Limb (tissue), 2 donors: ENCODE results near the gene ELP4.

ENCODE experiments used
- DNase-seq, 2 donors: peaks; one replicate each; pipeline ENCODE4 v3.0.0-alpha.2; 2016; ENCODE audit errors: extremely low spot score in 2 of 2

Gene ELP4

DNA sequence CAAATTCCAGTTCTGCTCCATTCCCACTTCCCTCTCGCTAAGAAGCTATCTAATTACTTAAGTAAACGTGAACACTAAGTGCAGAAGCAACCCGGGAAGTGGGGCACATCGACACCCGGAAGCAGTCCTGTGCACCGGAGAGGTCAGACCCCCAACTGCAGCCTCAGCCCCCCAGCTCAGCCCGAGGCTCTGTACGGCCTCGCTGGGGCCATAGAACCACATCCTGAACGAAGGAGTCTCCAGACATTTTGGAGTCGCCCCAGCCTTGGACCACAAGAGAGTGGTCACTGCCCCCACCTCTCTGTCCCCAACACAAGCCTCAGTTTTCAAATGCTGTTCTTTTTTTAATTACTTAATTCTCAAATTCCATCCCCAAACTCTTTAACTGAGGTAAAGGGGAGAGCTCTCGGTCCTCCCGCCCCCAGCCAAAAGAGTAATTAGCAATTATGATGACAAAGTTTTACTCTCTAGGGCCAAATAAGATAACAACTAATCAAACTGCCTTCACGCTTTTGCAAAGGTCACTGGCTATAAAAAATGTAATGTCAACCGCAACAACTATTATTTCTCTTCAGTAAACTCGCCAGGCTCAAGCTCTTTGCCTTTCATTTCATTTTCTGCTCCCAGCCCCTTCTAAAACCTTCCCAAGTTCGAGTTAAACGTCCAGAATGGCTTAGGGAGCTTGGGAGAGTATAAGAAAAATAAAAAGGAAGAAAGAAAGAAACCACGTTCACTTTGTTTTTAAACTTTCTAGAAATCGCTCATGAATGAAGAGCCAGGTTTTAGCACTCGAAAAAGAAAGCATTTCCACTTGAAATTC is 299.4 kb downstream of the ELP4 start:
- DNase-seq, result peak in 1 of 2 donors; percentile 27

DNA sequence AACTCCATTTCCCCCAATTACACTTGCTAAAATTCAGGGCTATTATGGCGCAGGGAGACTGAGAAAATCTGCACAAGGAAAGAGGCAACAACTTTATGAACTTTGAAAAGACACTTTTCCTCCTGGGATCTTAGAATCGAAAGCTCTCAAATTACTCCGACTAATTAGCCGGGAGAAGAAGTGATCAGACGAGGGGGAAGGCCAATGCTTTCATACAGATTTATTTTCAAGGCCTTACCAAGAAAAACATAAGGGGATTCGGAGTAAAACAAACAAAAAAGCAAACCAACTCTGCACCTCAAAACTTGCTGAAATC is 299.9 kb downstream of the ELP4 start:
- DNase-seq, result no peak

DNA sequence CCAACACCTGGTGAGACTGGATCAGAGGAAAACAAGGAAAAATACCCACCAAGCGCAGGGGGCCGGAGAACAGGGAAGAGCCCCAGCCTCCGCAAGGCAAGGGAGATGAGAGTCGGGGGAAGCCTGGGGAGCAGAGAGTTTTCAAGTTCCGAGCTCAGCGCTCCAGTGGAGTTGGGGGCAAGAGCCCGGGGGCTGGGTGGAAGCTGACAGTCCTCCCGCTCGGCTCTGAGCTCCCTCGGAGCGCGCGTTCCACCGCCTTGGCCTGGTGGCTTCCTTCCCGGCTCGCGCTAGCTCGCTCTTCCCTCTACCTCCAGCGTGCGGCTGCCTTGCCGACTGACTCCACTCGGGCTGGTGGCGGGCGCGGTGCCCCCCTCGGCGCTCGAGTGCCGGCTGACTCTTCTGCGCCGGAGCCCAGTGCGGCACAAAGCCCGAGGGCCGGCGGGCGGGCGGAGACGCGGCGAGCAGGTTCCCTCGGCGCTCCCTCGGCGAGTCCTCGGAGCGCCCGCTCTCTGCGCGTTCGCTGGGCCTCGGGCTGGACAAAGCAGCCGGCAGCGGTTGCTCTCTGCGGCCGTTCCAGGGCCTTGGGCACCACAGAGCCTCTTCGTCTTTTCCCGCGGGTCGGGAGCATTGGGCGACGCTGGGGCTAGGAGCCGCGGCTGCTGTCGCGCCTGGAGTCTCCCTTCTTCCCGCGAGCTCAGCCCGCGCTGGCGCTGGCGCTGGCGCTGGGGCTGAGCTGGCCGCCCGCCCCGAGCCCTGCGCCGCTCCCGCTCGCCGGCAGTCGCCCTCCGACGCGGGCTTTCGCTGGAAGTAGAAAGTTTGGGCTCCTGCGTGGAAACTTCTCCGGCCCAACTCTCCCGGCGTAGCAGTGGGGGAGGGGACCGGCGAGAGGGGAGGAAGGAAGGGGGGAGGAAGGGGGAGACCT is 300.6 kb downstream of the ELP4 start:
- peak in 1 of 2 donors; percentile 78 for DNase-seq

DNA sequence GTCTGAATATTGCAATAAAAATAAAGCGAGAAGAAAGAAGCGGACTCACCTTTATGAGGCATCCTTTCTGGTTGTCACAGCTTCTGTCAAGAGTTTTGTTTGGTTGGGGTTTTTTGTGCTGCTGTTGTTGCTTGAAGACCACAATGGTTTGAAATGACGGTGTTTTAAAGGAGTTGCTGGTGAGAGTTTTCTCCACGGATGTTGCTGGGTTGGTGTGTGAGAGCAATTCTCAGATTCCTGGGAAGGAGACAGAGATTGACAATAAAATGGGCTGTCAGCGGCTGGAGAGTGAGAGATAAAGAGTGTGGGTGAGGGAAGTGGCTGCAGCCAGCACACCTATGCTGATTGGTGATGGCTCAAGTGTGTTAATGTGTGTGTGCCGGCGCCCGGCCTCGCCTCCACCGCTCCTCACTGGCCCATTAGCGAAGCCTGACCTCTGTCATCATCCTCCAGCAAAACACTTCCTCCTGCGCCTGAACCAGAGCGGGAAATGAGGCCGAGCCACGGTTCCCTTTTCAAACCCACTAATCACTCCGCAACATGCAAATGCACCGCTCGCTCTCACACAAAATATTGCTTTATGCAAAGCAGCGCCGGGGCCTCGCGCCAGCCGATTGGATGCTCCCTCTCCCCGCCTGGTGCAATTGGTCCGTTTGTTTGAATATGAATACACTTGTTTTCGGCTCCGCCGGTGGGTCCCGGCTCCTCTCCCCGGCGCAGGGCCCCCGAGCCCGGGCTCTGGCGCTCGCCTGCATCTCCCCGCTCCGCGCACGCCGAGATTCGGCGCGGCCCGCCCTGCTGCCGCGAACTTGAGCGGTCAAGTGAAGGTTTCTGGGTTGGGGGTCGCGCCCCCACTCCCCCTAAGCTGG is 301.4 kb downstream of the ELP4 start, which contains the start of gene PAX6:
PAX6 (minus strand) TSS at position 544 of the 869 bp plus-strand sequence. CDS start 4,911 bp downstream, outside the sequence.
- DNase-seq, result peak in 1 of 2 donors; percentile 78

DNA sequence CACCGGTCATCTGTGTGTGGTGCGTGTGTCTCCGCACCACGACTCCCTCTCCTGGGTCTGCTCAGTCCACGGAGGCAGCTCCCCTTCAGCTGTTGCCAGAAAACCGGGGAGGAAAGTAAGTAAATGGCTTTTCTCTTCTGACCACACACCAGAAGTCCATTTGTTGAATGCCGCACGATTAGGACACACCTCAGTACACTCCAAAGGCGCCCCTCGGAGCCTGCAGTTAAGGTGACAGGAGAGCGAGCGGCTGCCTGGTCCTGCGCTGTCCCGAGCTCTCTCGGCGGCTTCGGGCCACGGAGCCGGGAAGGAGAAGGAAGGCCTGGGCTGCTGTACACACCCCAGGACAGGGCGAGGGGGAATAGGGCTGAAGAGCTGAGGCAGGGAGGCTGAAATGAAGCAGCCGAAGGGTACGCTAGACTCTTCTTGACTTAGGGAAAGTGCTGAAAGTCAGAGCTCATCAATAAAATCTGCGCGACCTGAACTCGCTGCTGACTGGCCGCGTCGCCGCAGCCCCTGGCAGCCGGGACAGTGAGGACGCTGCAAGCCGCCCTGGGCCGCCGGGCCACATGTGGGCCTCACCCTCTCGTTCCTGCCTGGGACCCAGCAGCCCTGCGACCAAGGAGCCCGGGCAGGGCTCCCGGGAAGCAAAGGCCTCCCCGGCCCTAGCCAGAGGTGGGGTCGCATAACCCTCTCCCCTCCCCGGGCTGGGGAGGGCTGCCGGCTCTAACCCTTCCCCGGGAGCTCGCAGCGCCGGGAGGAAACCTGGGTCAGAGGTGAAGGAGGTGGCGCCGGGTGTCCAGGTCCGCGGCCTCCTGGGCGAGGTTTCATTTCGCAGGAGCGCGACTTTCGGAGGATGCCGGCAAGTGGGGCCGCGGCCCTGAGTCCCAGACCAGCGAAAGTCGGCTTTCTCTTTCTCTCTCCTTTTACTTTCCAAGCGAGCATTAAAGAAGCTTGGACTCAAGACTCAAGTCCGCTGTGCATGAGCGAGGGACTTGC is 303.1 kb downstream of the ELP4 start:
- peak in 1 of 2 donors; percentile 53 for DNase-seq

DNA sequence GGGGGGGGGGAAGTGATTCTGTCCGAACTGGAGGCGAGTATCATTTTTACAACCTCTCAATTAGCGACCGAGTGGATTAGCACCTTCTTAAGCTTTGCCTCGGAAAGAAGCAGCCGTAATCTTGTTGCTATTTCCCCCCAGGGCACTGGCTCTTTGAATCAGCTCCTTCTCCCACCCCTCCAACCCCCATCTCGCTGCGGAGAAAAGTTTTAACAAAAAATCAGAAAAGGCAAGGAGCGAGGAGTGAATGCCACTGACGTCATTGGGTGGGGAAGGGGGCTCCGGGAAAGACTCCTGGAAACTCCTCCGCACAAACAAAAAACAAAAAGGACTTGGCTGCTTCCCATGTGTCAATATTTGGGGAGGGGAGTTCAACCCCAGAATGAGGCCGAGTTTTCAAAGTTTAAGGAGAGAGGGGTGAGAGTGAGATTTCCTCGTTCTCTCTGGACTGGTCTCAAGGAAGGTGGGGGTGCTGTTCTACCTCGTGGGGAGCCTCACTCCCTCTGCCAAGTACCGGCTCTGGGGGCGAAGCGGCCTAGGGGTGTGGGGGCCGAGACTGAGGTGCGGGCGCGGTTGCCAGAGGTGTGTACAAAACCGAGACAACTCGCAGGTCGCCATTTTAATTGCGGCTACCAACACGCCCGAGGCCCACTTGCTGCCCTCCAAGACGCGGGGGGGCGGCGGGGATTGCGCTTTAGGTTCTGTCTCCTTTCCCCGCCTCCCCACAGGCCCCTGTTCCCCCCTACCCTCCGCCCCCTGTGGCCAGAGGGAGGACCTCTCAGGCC is 304.0 kb downstream of the ELP4 start:
- peak in 1 of 2 donors; percentile 47 for DNase-seq

DNA sequence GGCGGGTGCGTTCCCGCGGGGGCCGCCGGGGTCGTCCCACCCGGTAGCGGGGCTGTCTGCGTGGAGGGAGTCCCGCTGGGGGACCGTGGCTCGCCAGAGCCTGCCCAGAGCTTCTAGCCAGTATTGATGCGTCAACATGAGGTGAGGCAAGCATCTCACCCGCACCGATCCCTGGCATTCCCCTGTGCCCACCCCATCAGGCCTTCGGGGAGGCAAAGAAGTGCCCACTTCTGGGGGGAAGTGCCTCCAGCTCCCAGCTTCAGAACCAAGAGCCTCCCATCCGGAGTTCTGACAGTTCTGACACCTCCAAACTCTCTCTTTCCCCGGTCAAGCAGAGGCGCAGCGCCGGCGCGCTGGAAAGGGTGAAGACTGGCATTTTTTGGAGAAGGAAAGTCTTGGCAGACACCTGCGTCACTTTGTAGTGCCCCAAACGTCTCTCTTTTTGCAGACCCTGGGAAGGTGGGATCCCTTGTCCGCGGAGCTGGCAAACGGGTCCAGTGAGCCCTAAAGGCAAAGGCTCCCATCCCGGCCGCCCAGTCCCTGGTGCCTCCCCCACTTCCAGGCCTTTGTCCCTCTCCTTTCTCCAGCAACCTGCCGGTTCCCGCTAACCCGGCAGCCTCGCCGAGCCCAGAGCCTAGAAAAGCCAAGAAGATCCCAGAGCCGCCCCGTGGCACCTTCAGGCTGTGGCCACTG is 304.8 kb downstream of the ELP4 start:
- DNase-seq, result peak in 1 of 2 donors; percentile 50

DNA sequence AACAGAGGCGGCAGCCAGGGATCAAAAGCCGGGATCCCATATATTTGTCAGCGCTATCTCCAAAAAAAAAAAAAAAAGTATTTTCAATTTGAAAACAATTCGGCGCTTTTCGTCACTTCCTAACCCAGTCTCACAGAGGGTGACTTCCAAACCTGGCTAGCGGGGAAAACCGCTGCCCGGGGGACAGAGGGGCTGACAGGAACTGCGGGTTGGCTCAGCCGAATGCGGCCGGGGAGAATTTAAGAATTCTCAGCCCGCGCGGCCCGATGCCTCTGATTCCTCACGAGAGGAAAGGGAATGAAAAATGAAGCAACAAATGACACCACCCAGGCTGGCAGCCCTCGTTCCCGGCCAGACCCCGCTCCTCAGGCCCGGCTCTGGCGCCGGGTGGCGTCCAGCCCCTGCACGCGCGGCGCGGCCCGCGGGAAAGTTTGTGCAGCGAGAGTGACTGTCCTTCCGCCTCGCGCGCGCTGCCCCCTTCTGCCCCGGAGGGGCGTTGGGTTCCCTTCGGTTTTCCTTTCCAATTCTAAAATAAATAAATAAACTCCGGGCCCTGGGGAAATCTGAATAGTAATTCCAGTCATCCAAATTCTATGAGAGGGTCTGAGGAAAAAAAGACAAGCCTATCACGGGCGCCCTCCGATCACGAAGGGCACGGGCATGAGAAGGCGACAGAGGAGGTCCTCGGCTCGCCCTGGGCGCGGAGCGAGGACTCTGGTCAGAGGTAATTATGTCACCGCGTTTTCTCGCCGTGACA is 306.3 kb downstream of the ELP4 start:
- peak in 1 of 2 donors; percentile 48 for DNase-seq

DNA sequence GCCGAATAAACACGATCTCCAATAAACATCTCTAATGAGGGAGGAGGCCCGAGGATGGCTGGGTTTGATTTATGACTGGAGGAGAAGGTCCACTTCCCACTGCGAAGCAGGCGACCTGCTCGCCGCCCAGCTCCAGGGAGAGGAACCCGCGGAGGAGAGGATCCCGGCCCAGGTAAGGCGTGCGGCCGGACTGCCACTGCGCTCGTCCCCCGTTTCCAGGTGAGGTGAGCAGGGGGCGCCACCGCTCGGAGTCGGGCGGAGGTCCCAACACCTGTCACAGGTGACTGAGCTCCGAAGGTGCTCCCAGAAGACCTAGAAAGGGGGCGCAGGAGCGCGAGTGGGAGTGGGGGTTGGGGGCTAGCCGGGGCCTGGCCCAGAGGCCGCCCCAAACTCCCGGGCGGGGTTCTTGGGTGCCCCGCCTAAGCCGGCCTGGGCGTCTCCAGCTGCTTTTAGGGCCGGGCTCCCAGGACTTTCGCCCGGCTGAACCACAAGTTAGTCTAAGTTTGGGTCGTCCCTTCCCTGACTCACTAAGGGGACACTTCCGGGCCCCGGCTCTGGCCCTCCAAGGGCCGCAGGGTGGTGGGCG is 307.0 kb downstream of the ELP4 start:
- peak in 1 of 2 donors; percentile 51 for DNase-seq

DNA sequence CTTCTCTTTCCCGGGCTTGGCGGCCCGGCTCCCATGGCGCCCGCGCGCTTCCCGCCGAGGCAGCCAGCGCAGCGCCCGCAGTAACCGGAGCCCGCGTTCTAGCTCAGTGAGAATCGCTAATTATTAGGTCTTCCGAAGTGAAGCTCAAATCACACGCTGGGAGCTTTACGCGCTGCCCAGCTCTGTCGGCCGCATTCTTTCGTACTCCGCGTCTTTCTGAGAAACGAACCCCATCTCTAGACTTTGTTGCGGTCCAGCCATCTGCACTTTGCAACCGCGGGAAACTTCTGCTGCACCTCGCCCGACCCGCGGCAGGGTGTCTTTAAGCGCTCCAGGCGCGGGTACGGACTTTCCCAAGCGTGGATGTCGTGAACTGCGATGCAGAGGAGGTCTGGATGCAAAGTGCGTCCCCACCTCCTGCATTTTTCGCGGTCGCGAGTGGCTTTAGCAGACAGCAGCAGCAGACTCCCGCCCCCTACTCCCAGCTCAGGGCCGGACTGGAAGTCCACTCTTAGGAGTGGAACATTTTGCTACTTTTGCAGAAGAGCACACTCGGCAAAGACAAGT is 307.6 kb downstream of the ELP4 start:
- no peak for DNase-seq

DNA sequence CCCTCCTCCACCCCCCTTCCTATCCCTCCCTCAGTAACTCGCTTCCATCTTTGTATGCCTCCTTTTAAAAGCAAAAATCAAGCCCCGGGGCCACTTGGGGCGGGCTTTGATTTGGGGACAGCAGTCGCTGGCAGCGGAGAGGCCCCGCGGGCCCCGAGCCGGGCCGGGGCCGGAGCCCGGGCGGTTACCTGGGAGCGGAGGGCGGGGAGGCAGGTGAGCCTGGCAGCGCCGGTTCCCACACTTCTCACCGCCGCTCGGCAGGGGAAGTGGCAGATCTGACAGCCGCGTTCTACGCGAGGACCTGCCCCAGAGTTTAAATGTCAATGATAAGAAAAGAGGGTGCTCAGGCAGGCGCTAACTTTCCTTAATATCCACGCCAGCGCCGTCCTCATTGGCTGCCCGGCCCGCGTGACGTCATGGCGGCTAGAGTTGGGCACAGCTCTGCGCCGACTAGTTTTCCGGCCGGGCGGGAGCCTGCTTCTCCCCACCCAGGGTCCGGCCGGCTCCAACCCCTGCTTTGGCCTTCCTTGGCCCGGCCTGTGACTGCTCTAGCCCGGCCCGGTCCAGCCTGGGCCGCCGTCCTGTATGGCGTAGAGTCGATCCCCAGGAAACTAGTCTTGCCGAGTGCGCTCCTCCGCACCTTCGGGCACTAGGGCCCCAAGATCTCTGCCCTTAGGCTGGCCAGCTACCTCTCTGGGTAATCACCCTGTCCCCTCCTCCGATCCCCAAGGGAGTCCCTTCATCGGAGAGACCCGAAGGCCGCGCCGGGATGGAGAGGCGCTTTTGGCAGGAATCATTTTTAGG is 308.3 kb downstream of the ELP4 start:
- DNase-seq, result peak in 1 of 2 donors; percentile 58

DNA sequence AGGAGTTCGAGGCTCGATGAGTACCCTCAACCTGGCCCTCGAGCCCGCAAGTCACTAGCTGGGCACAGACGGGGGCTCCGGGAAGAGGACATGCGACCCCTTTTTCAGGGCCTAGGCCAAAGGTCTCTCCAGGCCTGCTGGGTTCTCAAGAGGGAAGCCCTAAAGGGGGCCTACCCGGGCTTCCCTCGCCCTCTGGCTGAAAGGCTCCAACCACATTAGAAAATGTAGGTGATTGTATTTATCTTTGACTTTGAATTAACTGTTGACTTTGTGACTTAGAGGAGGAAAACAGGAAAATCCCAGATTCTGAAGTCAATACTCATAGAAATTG is 308.8 kb downstream of the ELP4 start:
- no peak for DNase-seq

DNA sequence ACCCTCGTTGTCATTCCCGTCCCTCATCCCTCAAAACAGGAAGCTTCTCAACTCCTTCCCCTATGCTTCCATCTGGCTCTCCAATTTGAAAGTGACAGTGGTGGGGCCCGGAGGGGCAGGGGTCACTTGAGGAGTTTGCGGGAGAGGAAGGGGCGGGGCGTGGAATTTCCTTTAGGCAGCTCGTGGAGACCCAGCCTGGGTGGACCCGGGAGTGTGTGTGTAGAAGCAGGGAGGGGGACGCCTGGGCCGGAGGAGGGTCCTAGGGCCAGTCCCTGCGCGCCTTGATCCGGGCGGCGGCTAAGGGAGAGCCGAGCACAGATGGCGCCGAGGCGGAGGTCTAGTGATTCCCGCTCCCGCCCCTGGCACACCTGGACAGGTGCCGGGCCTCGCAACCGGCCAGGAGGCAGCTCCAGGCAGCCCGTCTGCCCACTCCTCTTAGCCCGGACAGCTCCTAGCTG is 309.3 kb downstream of the ELP4 start:
- peak in 1 of 2 donors; percentile 34 for DNase-seq

DNA sequence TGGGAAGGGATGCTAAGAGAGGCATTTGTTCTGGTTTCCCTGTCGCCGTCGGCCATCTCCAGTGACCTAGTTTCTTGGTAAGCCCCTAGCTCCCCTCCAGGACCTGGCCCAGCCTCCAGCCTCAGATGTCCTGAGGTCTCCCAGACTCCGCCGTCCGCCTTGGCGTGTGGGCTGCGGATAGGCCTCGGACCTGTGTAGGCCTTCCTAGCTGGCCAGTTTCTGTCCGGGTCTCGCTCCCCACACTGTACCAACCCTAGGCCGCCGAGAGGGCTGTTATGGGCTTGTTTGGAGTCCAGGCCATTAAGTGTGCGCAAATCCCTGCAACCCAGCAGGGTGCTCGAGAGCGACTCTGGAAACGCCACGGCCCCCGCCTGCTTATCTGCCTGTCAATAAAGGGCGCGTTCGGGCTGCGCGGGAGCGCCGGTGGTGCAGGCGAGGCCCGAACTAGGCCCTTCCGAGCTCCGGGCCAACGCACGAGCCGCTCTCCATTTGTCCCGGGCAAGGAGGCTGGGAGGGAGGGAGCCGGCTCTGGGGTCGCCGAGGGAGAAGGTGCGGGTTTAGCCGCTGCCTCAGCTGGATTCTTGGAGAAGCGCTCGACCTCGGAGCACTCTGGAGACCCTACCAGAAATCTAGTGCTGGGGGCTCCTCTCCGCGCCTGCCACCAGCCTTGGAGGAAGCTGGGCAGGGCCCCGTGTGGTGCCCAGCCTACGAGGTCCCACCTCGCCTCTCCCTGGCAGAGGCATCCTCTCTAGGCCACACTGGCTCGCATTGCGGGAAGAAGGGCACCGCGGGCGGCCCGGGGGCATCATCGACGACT is 310.3 kb downstream of the ELP4 start:
- DNase-seq, result peak in 1 of 2 donors; percentile 38

DNA sequence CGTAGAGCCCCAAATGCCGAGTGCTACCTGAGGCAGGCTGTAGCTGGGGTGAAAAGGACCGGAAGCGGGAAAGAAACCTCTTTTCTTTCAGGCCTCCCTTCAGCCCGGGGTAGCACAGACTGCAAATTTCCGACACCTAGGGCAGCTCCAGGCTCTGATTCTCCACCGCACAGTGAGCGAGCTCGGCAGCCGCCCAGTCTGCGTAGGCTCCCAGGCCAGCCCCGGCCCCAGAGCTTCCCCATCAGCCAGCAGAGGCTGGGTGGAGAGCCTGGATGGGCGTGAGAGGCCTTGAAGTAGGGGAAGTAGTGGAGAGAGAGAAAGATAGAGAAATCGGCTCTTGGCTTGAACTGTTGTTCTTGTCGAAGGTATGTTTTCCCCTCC is 310.9 kb downstream of the ELP4 start:
- DNase-seq, result peak in 1 of 2 donors; percentile 53
